ENCODE results near the gene FAM78B.

Gene FAM78B

DNA sequence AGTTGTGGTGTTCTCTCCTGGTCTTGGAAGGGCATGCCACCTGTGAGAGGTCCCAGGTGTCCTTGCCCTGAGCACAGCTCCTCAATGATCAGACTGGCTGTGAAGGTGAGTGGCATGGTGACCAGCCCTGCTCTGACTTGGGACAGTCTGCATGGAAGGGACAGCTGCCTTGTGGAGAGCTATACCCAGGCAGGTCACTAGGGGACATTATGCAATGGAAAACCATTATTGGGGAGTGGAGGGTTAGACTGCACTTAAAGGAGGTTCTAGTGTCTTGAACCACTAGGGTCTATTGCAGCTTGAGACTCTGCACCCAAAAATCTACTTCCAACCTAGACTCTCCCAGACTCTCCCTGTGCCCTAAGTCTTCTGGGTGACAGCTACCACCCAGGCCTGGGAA lies 24.8 kb downstream of the FAM78B start:
- Histone ChIP-seq H3K9me3 (ENCODE audit: control insufficient read depth in 2 of 2, low read length in 2 of 2) (no peaks in the 10 kb centered on the region), H3K4me3 (ENCODE audit: low read length in 2 of 2) (no peak overlapping the region), H3K4me1 (ENCODE audit: control insufficient read depth in 2 of 2, insufficient read depth in 2 of 2, low read length in 2 of 2) (no peaks in the 10 kb centered on the region), H3K27ac (ENCODE audit: low read depth in 2 of 2, low read length in 2 of 2) (no peak overlapping the region), H3K36me3 (ENCODE audit: control insufficient read depth in 2 of 2, insufficient read depth in 2 of 2, low read length in 2 of 2) (no peaks in the 10 kb centered on the region), H3K9ac (ENCODE audit: low read depth in 1 of 2, low read length in 2 of 2) (no peak overlapping the region), H3K27me3 (ENCODE audit: control insufficient read depth in 2 of 2, insufficient read depth in 2 of 2, low read length in 2 of 2) (no peaks in the 10 kb centered on the region)

- Histone ChIP-seq H3K4me1 (ENCODE audit: control insufficient read depth in 2 of 2, insufficient read depth in 2 of 2, low read length in 2 of 2) (no peaks in the 10 kb centered on the region), H3K27me3 (ENCODE audit: control insufficient read depth in 2 of 2, insufficient read depth in 2 of 2, low read length in 2 of 2) (no peaks in the 10 kb centered on the region), H3K9me3 (ENCODE audit: control insufficient read depth in 2 of 2, low read length in 2 of 2) (no peaks in the 10 kb centered on the region), H3K4me3 (ENCODE audit: low read length in 2 of 2) (no peak overlapping the region), H3K9ac (ENCODE audit: low read depth in 1 of 2, low read length in 2 of 2) (no peak overlapping the region), H3K36me3 (ENCODE audit: control insufficient read depth in 2 of 2, insufficient read depth in 2 of 2, low read length in 2 of 2) (no peaks in the 10 kb centered on the region), H3K27ac (ENCODE audit: low read depth in 2 of 2, low read length in 2 of 2) (no peak overlapping the region)
These were observed 26.6 kb downstream of the FAM78B start for GRCh38 chr1:166140251-166140650.

GRCh38 chr1:166139735-166140134 lies 27.1 kb downstream of the FAM78B start:
- Histone ChIP-seq H3K27ac (ENCODE audit: low read depth in 2 of 2, low read length in 2 of 2) (no peak overlapping the region), H3K36me3 (ENCODE audit: control insufficient read depth in 2 of 2, insufficient read depth in 2 of 2, low read length in 2 of 2) (no peaks in the 10 kb centered on the region), H3K27me3 (ENCODE audit: control insufficient read depth in 2 of 2, insufficient read depth in 2 of 2, low read length in 2 of 2) (no peaks in the 10 kb centered on the region)

GRCh38 chr1:166136699-166137401 lies 30.0 kb downstream of the FAM78B start:
- no peak overlapping the region for H3K27ac ChIP-seq (ENCODE audit: low read depth in 2 of 2, low read length in 2 of 2)
- H3K27me3 ChIP-seq (ENCODE audit: control insufficient read depth in 2 of 2, insufficient read depth in 2 of 2, low read length in 2 of 2) = no peaks in the 10 kb centered on the region
- no peaks in the 10 kb centered on the region for H3K9me3 ChIP-seq (ENCODE audit: control insufficient read depth in 2 of 2, low read length in 2 of 2)
- H3K36me3 ChIP-seq (ENCODE audit: control insufficient read depth in 2 of 2, insufficient read depth in 2 of 2, low read length in 2 of 2) = no peaks in the 10 kb centered on the region
- H3K4me1 ChIP-seq (ENCODE audit: control insufficient read depth in 2 of 2, insufficient read depth in 2 of 2, low read length in 2 of 2) = no peaks in the 10 kb centered on the region
- no peak overlapping the region for H3K4me3 ChIP-seq (ENCODE audit: low read length in 2 of 2)
- no peak overlapping the region for H3K9ac ChIP-seq (ENCODE audit: low read depth in 1 of 2, low read length in 2 of 2)

More at GRCh38 chr1:166139735-166140134, 27.1 kb downstream of the FAM78B start:
- H3K4me1 ChIP-seq (ENCODE audit: control insufficient read depth in 2 of 2, insufficient read depth in 2 of 2, low read length in 2 of 2) = no peaks in the 10 kb centered on the region
- no peaks in the 10 kb centered on the region for H3K9me3 ChIP-seq (ENCODE audit: control insufficient read depth in 2 of 2, low read length in 2 of 2)
- no peak overlapping the region for H3K9ac ChIP-seq (ENCODE audit: low read depth in 1 of 2, low read length in 2 of 2)
- H3K4me3 ChIP-seq (ENCODE audit: low read length in 2 of 2) = no peak overlapping the region

GRCh38 chr1:166136222-166136621 lies 30.6 kb downstream of the FAM78B start:
- no peak overlapping the region for H3K27ac ChIP-seq (ENCODE audit: low read depth in 2 of 2, low read length in 2 of 2)
- no peaks in the 10 kb centered on the region for H3K9me3 ChIP-seq (ENCODE audit: control insufficient read depth in 2 of 2, low read length in 2 of 2)
- no peak overlapping the region for H3K9ac ChIP-seq (ENCODE audit: low read depth in 1 of 2, low read length in 2 of 2)
- H3K36me3 ChIP-seq (ENCODE audit: control insufficient read depth in 2 of 2, insufficient read depth in 2 of 2, low read length in 2 of 2) = no peaks in the 10 kb centered on the region
- H3K27me3 ChIP-seq (ENCODE audit: control insufficient read depth in 2 of 2, insufficient read depth in 2 of 2, low read length in 2 of 2) = no peaks in the 10 kb centered on the region
- no peak overlapping the region for H3K4me3 ChIP-seq (ENCODE audit: low read length in 2 of 2)
- no peaks in the 10 kb centered on the region for H3K4me1 ChIP-seq (ENCODE audit: control insufficient read depth in 2 of 2, insufficient read depth in 2 of 2, low read length in 2 of 2)

DNA sequence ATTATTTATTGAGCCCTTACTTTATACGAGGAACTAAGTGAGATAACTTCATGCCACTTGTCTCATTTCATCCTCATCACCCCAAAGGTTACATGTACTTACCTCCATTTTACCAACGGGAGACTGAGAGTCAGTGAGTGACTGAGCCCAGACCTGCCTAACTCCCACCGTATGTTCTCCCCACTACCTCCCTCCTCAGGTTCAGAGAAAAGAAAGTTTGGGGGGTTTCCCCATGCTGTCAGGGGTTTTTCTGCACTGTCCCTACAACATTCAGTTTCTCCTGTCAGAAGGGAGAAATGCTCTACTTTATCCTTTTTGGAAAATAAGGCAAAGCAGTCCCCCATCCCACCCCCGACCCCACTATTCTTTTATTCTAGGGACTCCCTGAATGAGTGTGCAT lies 32.9 kb downstream of the FAM78B start:
- Histone ChIP-seq H3K4me1 (ENCODE audit: control insufficient read depth in 2 of 2, insufficient read depth in 2 of 2, low read length in 2 of 2) (no peaks in the 10 kb centered on the region), H3K36me3 (ENCODE audit: control insufficient read depth in 2 of 2, insufficient read depth in 2 of 2, low read length in 2 of 2) (no peaks in the 10 kb centered on the region), H3K4me3 (ENCODE audit: low read length in 2 of 2) (no peak overlapping the region), H3K9ac (ENCODE audit: low read depth in 1 of 2, low read length in 2 of 2) (no peak overlapping the region), H3K27ac (ENCODE audit: low read depth in 2 of 2, low read length in 2 of 2) (no peak overlapping the region), H3K27me3 (ENCODE audit: control insufficient read depth in 2 of 2, insufficient read depth in 2 of 2, low read length in 2 of 2) (no peaks in the 10 kb centered on the region), H3K9me3 (ENCODE audit: control insufficient read depth in 2 of 2, low read length in 2 of 2) (no peaks in the 10 kb centered on the region)

DNA sequence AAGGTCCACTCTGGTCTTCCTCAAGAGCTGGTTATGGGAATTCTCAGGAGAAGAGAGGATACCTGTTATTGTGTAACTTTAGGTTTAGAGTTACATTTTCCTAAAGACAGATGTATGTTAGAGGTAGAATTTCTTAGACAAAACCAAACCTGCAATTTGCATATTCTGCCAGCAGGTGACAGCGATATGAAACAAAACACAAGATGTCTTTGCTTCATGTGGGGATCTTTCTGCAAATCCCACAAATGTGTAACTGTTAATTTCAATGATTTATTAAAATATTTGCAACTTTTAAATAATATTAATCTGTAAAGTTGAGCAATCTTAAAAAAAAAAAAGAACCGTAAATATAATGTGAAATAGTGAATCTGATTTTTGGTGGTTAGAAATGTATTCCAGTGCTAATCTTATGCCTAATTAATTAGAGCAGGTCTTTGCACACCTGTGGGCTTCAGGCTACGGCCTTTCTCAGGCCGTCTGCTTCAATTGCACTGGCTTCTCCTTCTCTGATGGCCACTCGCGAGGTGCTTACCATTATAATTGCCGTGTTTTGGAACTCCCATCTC lies 33.4 kb downstream of the FAM78B start:
- Histone ChIP-seq H3K4me3 (ENCODE audit: low read length in 2 of 2) (no peak overlapping the region), H3K9ac (ENCODE audit: low read depth in 1 of 2, low read length in 2 of 2) (no peak overlapping the region), H3K9me3 (ENCODE audit: control insufficient read depth in 2 of 2, low read length in 2 of 2) (no peaks in the 10 kb centered on the region), H3K36me3 (ENCODE audit: control insufficient read depth in 2 of 2, insufficient read depth in 2 of 2, low read length in 2 of 2) (no peaks in the 10 kb centered on the region), H3K27ac (ENCODE audit: low read depth in 2 of 2, low read length in 2 of 2) (no peak overlapping the region), H3K27me3 (ENCODE audit: control insufficient read depth in 2 of 2, insufficient read depth in 2 of 2, low read length in 2 of 2) (no peaks in the 10 kb centered on the region), H3K4me1 (ENCODE audit: control insufficient read depth in 2 of 2, insufficient read depth in 2 of 2, low read length in 2 of 2) (no peaks in the 10 kb centered on the region)

GRCh38 chr1:166132496-166132895 lies 34.3 kb downstream of the FAM78B start:
- no peaks in the 10 kb centered on the region for H3K27me3 ChIP-seq (ENCODE audit: control insufficient read depth in 2 of 2, insufficient read depth in 2 of 2, low read length in 2 of 2)
- no peak overlapping the region for H3K27ac ChIP-seq (ENCODE audit: low read depth in 2 of 2, low read length in 2 of 2)
- no peak overlapping the region for H3K4me3 ChIP-seq (ENCODE audit: low read length in 2 of 2)
- no peaks in the 10 kb centered on the region for H3K4me1 ChIP-seq (ENCODE audit: control insufficient read depth in 2 of 2, insufficient read depth in 2 of 2, low read length in 2 of 2)
- no peaks in the 10 kb centered on the region for H3K36me3 ChIP-seq (ENCODE audit: control insufficient read depth in 2 of 2, insufficient read depth in 2 of 2, low read length in 2 of 2)
- H3K9me3 ChIP-seq (ENCODE audit: control insufficient read depth in 2 of 2, low read length in 2 of 2) = no peaks in the 10 kb centered on the region
- no peak overlapping the region for H3K9ac ChIP-seq (ENCODE audit: low read depth in 1 of 2, low read length in 2 of 2)

- Histone ChIP-seq H3K4me1 (ENCODE audit: control insufficient read depth in 2 of 2, insufficient read depth in 2 of 2, low read length in 2 of 2) (no peaks in the 10 kb centered on the region), H3K36me3 (ENCODE audit: control insufficient read depth in 2 of 2, insufficient read depth in 2 of 2, low read length in 2 of 2) (no peaks in the 10 kb centered on the region), H3K9ac (ENCODE audit: low read depth in 1 of 2, low read length in 2 of 2) (no peak overlapping the region), H3K27ac (ENCODE audit: low read depth in 2 of 2, low read length in 2 of 2) (no peak overlapping the region), H3K27me3 (ENCODE audit: control insufficient read depth in 2 of 2, insufficient read depth in 2 of 2, low read length in 2 of 2) (no peaks in the 10 kb centered on the region), H3K9me3 (ENCODE audit: control insufficient read depth in 2 of 2, low read length in 2 of 2) (no peaks in the 10 kb centered on the region), H3K4me3 (ENCODE audit: low read length in 2 of 2) (no peak overlapping the region)
These were observed 37.8 kb downstream of the FAM78B start for GRCh38 chr1:166129006-166129405.

DNA sequence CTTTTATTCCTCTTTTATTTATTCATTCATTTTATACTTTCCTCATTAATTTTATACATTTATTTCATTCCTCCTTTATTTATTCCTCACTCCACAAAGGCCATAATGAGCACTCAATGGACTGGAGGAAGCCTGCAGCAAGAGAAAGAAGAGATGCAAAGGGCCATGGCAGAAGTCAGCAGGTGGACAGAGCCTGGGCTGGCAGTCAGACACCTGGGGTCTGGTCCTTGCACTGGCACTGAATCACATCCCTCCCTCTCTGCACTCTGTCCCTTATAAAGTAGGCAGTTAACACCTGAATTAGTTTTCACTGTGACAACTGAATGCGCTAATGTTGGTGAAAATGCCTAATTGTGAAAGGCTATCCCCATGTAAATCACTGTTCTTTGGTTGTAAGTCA lies 38.6 kb downstream of the FAM78B start:
- Histone ChIP-seq H3K27me3 (ENCODE audit: control insufficient read depth in 2 of 2, insufficient read depth in 2 of 2, low read length in 2 of 2) (no peaks in the 10 kb centered on the region), H3K36me3 (ENCODE audit: control insufficient read depth in 2 of 2, insufficient read depth in 2 of 2, low read length in 2 of 2) (no peaks in the 10 kb centered on the region), H3K4me3 (ENCODE audit: low read length in 2 of 2) (no peak overlapping the region), H3K4me1 (ENCODE audit: control insufficient read depth in 2 of 2, insufficient read depth in 2 of 2, low read length in 2 of 2) (no peaks in the 10 kb centered on the region), H3K9ac (ENCODE audit: low read depth in 1 of 2, low read length in 2 of 2) (no peak overlapping the region), H3K27ac (ENCODE audit: low read depth in 2 of 2, low read length in 2 of 2) (no peak overlapping the region), H3K9me3 (ENCODE audit: control insufficient read depth in 2 of 2, low read length in 2 of 2) (no peaks in the 10 kb centered on the region)

Data from mucosa of rectum (tissue), 2 donors.